Endodermal cell (in vitro differentiated cells): ENCODE results near the gene KPRP. TPM values are rescaled to one million over a fixed set of nuclear protein-coding genes. Genes with fewer than 3 reads are reported as not detected.

Source experiments
- DNase-seq: peaks from one replicate; pipeline ENCODE4 v3.0.0-alpha.2; 2017
- H3K27ac ChIP-seq: 2 replicates; pipeline ENCODE4 v1.5.1; 2013; ENCODE audit warnings: mild to moderate bottlenecking, low read depth, low read length, moderate library complexity
- H3K27me3 ChIP-seq: 2 replicates; pipeline ENCODE4 v1.6.1; 2013; ENCODE audit warnings: mild to moderate bottlenecking, low read length, moderate library complexity; ENCODE audit not compliant: insufficient read depth, control insufficient read depth, poor library complexity, severe bottlenecking
- H3K36me3 ChIP-seq: 2 replicates; pipeline ENCODE4 v1.7.0; 2013; ENCODE audit warnings: mild to moderate bottlenecking, low read length, moderate library complexity; ENCODE audit not compliant: control insufficient read depth, insufficient read depth
- H3K4me1 ChIP-seq: one replicate; pipeline ENCODE4 v1.7.0; 2013; ENCODE audit warnings: low read length; ENCODE audit not compliant: control insufficient read depth, insufficient read depth
- H3K4me3 ChIP-seq: 2 replicates; pipeline ENCODE4 v1.5.1; 2013; ENCODE audit warnings: mild to moderate bottlenecking, low read length, moderate library complexity
- H3K9ac ChIP-seq: 2 replicates; pipeline ENCODE4 v1.6.1; 2013; ENCODE audit warnings: mild to moderate bottlenecking, low read length, moderate library complexity; ENCODE audit not compliant: poor library complexity, severe bottlenecking; ENCODE audit errors: extremely low read depth
- H3K9me3 ChIP-seq: 2 replicates; pipeline ENCODE4 v1.6.1; 2013; ENCODE audit warnings: mild to moderate bottlenecking, low read length, moderate library complexity; ENCODE audit not compliant: control insufficient read depth
- H3K27ac Mint-ChIP-seq: 2 replicates; pipeline ENCODE4 v1.8.0; 2020; ENCODE audit warnings: mixed read lengths
- H3K27me3 Mint-ChIP-seq: 2 replicates; pipeline ENCODE4 v1.8.0; 2021; ENCODE audit warnings: mild to moderate bottlenecking, mixed read lengths; ENCODE audit not compliant: insufficient read depth
- H3K36me3 Mint-ChIP-seq: 2 replicates; pipeline ENCODE4 v1.8.0; 2020; ENCODE audit warnings: low read depth, mixed read lengths
- H3K4me1 Mint-ChIP-seq: 2 replicates; pipeline ENCODE4 v1.8.0; 2020; ENCODE audit warnings: mixed read lengths
- H3K4me3 Mint-ChIP-seq: 2 replicates; pipeline ENCODE4 v1.8.0; 2020; ENCODE audit warnings: mild to moderate bottlenecking, moderate library complexity, mixed read lengths
- H3K9me3 Mint-ChIP-seq: 2 replicates; pipeline ENCODE4 v1.8.0; 2020; ENCODE audit warnings: mild to moderate bottlenecking, mixed read lengths
- WGBS, 2 experiments: methylation state at CpG; one replicate each; pipeline versions ENCODE4 v1.1.5 to v1.1.7; 2013; ENCODE audit warnings: missing lambda C conversion rate in 2 of 2, mixed read lengths in 1 of 2; ENCODE audit not compliant: insufficient coverage in 1 of 2, insufficient read length in 1 of 2; 5-methylcytosine and 5-hydroxymethylcytosine counted together
- total RNA-seq, 2 donors: library from RNA; stranded (reverse); fragmentation: NEBNext Ultra II Directional in 1 of 2; extraction: Animal tissue kit (Norgen Biotek cat#: 25700) in 1 of 2; gene quantifications; 2 replicates in 1 of 2; 3 replicates in 1 of 2; pipeline ENCODE4 v1.2.1, GENCODE V29; 2021
- TF ChIP-seq, protein P1 (sequence below): fragments of 200-600 bp; sonication (generic); conservative IDR thresholded peaks from 2 replicates; pipeline ENCODE4 v1.5.0; 2021; ENCODE audit warnings: antibody characterized with exemption, mild to moderate bottlenecking

Gene KPRP
- total RNA-seq, 2 donors from 2014 or later = not detected

DNA sequence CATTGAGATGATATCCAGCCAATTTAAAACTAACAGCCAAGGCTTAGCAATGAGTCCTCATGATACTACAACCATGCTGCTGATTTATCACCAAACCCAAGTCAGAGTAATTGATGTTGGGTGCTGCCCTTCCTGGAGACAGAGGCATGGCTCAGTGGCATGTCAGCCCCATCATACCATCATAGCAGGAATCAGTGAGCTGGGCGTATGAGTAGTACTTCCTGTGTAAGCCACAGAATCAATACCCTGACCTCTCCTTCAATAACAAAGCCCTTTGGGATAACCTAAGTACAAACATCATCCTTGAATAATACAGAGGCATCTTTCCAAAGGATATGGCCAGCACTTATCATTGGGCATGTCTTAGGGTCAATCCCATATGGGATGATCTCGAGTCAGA is 25.3 kb downstream of the KPRP start:
- no peak overlapping the region for H3K4me3 Mint-ChIP-seq
- Histone ChIP-seq H3K36me3 (no peaks in the 10 kb centered on the region), H3K9me3 (peaks cover 71% of the 10 kb centered on the region), H3K27me3 (no peaks in the 10 kb centered on the region), H3K27ac (no peak overlapping the region), H3K9ac (no peak overlapping the region), H3K4me3 (no peak overlapping the region), H3K4me1 (no peaks in the 10 kb centered on the region)
- H3K27me3 Mint-ChIP-seq = no peaks in the 10 kb centered on the region
- no peaks in the 10 kb centered on the region for H3K4me1 Mint-ChIP-seq
- DNase-seq = no peak
- H3K36me3 Mint-ChIP-seq = no peaks in the 10 kb centered on the region
- H3K27ac Mint-ChIP-seq = no peak overlapping the region
- TF ChIP-seq, protein P1, sequence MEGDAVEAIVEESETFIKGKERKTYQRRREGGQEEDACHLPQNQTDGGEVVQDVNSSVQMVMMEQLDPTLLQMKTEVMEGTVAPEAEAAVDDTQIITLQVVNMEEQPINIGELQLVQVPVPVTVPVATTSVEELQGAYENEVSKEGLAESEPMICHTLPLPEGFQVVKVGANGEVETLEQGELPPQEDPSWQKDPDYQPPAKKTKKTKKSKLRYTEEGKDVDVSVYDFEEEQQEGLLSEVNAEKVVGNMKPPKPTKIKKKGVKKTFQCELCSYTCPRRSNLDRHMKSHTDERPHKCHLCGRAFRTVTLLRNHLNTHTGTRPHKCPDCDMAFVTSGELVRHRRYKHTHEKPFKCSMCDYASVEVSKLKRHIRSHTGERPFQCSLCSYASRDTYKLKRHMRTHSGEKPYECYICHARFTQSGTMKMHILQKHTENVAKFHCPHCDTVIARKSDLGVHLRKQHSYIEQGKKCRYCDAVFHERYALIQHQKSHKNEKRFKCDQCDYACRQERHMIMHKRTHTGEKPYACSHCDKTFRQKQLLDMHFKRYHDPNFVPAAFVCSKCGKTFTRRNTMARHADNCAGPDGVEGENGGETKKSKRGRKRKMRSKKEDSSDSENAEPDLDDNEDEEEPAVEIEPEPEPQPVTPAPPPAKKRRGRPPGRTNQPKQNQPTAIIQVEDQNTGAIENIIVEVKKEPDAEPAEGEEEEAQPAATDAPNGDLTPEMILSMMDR = no peak
- 60 to 73% methylated on average over 2 of the region's 2 CpGs for WGBS, 2 experiments
- peaks cover 81% of the 10 kb centered on the region for H3K9me3 Mint-ChIP-seq

DNA sequence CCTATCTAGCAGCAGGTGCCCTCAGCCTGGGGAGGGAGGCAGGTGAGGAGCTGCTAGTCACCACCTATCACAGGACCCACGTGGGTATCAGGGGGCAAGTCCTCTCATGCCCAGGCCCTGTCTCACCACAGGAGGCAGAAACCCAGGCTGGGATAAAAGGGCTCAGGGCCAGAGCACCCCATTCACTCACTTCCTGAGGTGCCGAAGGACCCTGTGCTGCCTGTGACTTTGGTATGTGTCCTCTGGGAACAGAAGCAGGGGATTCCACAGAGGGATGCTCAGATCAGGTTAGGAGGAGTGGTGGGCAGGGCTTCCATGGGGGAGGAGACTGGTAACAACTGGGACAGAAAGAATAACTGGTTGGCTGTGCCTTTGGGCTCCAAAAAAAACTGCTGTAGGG is 28.3 kb downstream of the KPRP start, which contains the start of gene LCE1E:
Gene LCE1E, plus strand, starts transcription at position 181 of the 400 bp plus-strand sequence. CDS start 1,043 bp downstream, outside the sequence.
- H3K9ac ChIP-seq = no peak within 1 kb of the TSS
- no peak within 1 kb of the TSS for H3K4me3 ChIP-seq
- Mint-ChIP-seq H3K27ac (no peak within 1 kb of the TSS), H3K4me3 (no peak within 1 kb of the TSS), H3K4me1 (no peaks in the 10 kb centered on the region), H3K36me3 (no peaks in the 10 kb centered on the region), H3K9me3 (peaks cover 80% of the 10 kb centered on the region), H3K27me3 (no peaks in the 10 kb centered on the region)
- no peak for DNase-seq
- TF ChIP-seq, protein P1 = no peak
- no peaks in the 10 kb centered on the region for H3K27me3 ChIP-seq
- H3K9me3 ChIP-seq = peaks cover 58% of the 10 kb centered on the region
- H3K27ac ChIP-seq = no peak within 1 kb of the TSS
- no peaks in the 10 kb centered on the region for H3K4me1 ChIP-seq
- no peaks in the 10 kb centered on the region for H3K36me3 ChIP-seq
- 17 to 53% methylated on average over 1 to 2 of the region's 2 CpGs for whole genome bisulfite sequencing, 2 experiments

DNA sequence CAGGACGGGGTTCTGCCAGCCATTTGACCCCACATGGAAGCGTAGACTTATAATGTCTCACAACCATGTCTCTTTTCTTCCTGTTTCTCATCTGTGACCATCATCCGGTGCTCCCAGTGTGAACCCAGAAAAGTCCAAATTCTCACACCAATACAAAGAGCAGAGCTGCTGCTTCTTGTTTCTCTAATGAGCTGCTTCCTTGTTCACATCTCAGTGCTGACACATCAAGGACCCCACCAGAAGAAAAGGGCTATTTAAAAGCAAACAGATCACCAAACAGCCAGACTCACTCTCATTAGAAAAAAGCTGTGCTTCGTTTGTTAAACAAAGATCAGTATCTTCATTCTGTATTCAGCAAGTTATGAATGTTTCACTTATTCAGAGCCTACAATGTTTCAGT is 37.9 kb downstream of the KPRP start:
- 11 to 63% methylated on average over 1 to 4 of the region's 4 CpGs for WGBS, 2 experiments
- peaks cover 21% of the 10 kb centered on the region for H3K9me3 ChIP-seq
- Mint-ChIP-seq H3K27me3 (peaks cover 2% of the 10 kb centered on the region), H3K4me1 (no peaks in the 10 kb centered on the region), H3K4me3 (no peak overlapping the region), H3K27ac (no peak overlapping the region), H3K36me3 (peaks cover 2% of the 10 kb centered on the region), H3K9me3 (peaks cover 86% of the 10 kb centered on the region)
- no peak overlapping the region for H3K4me3 ChIP-seq
- DNase-seq = no peak
- TF ChIP-seq, protein P1 = no peak
- no peak overlapping the region for H3K9ac ChIP-seq
- H3K27me3 ChIP-seq = no peaks in the 10 kb centered on the region
- no peak overlapping the region for H3K27ac ChIP-seq
- no peaks in the 10 kb centered on the region for H3K4me1 ChIP-seq
- H3K36me3 ChIP-seq = no peaks in the 10 kb centered on the region
